HG02759 (cell line): ENCODE results near the gene ART1.
"Not testable (repeated sequence)": the region's sequence is repeated elsewhere in the genome, so short reads cannot be mapped to it uniquely, and the experiment has no call there.

Experiments used
- ATAC-seq: cut with Tn5 transposase; IDR thresholded peaks from one replicate; pipeline ENCODE4 v1.9.1; 2021; ENCODE audit warnings: mild to moderate bottlenecking, moderate library complexity; ENCODE audit not compliant: unreplicated experiment

Gene ART1

GRCh38 chr11:3632070-3632660, 12.8 kb upstream of the ART1 start:
- ATAC-seq: no peak

GRCh38 chr11:3635641-3636375, 9.1 kb upstream of the ART1 start:
- no peak for ATAC-seq

- no peak for ATAC-seq
These were observed 7.7 kb upstream of the ART1 start for GRCh38 chr11:3637201-3637600.

- ATAC-seq: no peak
These were observed 6.4 kb upstream of the ART1 start for GRCh38 chr11:3638513-3638912.

GRCh38 chr11:3639841-3640240, 5.1 kb upstream of the ART1 start:
- no peak for ATAC-seq

- ATAC-seq: no peak
These were observed 3.7 kb upstream of the ART1 start for GRCh38 chr11:3641191-3641590.

GRCh38 chr11:3641701-3642070, 3.2 kb upstream of the ART1 start, which contains the start of gene ART5:
Gene ART5, minus strand, starts transcription at chr11:3641992. Its CDS starts 130 bp downstream, at chr11:3641862.
- no peak for ATAC-seq

GRCh38 chr11:3642071-3642951, 2.6 kb upstream of the ART1 start:
- ATAC-seq: peak; percentile 50

GRCh38 chr11:3643102-3643546, 1.8 kb upstream of the ART1 start:
- ATAC-seq: not testable (repeated sequence)

- ATAC-seq: no peak
These were observed 624 bp downstream of the ART1 start for GRCh38 chr11:3645552-3645951.

GRCh38 chr11:3648843-3649242, 3.9 kb downstream of the ART1 start:
- ATAC-seq: not testable (repeated sequence)

GRCh38 chr11:3649374-3649773, 4.4 kb downstream of the ART1 start:
- not testable (repeated sequence) for ATAC-seq

- not testable (repeated sequence) for ATAC-seq
These were observed 7.6 kb downstream of the ART1 start for GRCh38 chr11:3652514-3652913.

- ATAC-seq: no peak
These were observed 10.6 kb downstream of the ART1 start for GRCh38 chr11:3655547-3655946.

- ATAC-seq: not testable (repeated sequence)
These were observed 12.4 kb downstream of the ART1 start for GRCh38 chr11:3657331-3657730.

- ATAC-seq: no peak
These were observed 13.3 kb downstream of the ART1 start for GRCh38 chr11:3658252-3658651.

GRCh38 chr11:3659595-3660515, 14.9 kb downstream of the ART1 start:
- no peak for ATAC-seq

GRCh38 chr11:3660960-3661359, 16.0 kb downstream of the ART1 start:
- ATAC-seq: no peak

- no peak for ATAC-seq
These were observed 17.9 kb downstream of the ART1 start for GRCh38 chr11:3662856-3663255.

GRCh38 chr11:3664032-3664630, 19.2 kb downstream of the ART1 start:
- no peak for ATAC-seq
